GM21528 (cell line): ENCODE measurements around the gene ZNF688.

ENCODE experiments used
- ATAC-seq: cut with Tn5 transposase; IDR thresholded peaks from one replicate; pipeline ENCODE4 v1.9.1; 2021; ENCODE audit warnings: mild to moderate bottlenecking, moderate library complexity; ENCODE audit not compliant: unreplicated experiment, low FRiP score

ZNF688 gene

GRCh38 chr16:30585400-30586191 is 14.1 kb upstream of the ZNF688 start, which contains the start of gene ZNF785:
Gene ZNF785, minus strand, starts transcription at chr16:30585697. Its CDS starts 86 bp downstream, at chr16:30585611.
- peak; percentile 90 for ATAC-seq

GRCh38 chr16:30585022-30585399 is 13.5 kb upstream of the ZNF688 start:
- ATAC-seq = peak; percentile 20

- ATAC-seq = no peak
These were observed 11.3 kb upstream of the ZNF688 start for GRCh38 chr16:30582611-30583340.

GRCh38 chr16:30581457-30581856 is 9.9 kb upstream of the ZNF688 start:
- ATAC-seq = no peak

GRCh38 chr16:30574678-30575077 is 3.2 kb upstream of the ZNF688 start:
- ATAC-seq = no peak

GRCh38 chr16:30570636-30571444 is 674 bp downstream of the ZNF688 start:
- ATAC-seq = no peak

GRCh38 chr16:30569746-30570635 is 1.5 kb downstream of the ZNF688 start:
- ATAC-seq = no peak

- ATAC-seq = no peak
These were observed 2.2 kb downstream of the ZNF688 start for GRCh38 chr16:30569281-30569680.

- no peak for ATAC-seq
These were observed 3.4 kb downstream of the ZNF688 start for GRCh38 chr16:30567991-30568638.

GRCh38 chr16:30567160-30567990 is 4.1 kb downstream of the ZNF688 start:
- no peak for ATAC-seq

- no peak for ATAC-seq
These were observed 5.0 kb downstream of the ZNF688 start for GRCh38 chr16:30566531-30566930.

- ATAC-seq = no peak
These were observed 5.5 kb downstream of the ZNF688 start for GRCh38 chr16:30565984-30566383.

- no peak for ATAC-seq
These were observed 6.0 kb downstream of the ZNF688 start for GRCh38 chr16:30565526-30565925.

GRCh38 chr16:30562021-30562420 is 9.5 kb downstream of the ZNF688 start:
- no peak for ATAC-seq

- no peak for ATAC-seq
These were observed 10.3 kb downstream of the ZNF688 start for GRCh38 chr16:30561089-30561816.

- no peak for ATAC-seq
These were observed 11.8 kb downstream of the ZNF688 start for GRCh38 chr16:30559690-30560089.

- no peak for ATAC-seq
These were observed 12.6 kb downstream of the ZNF688 start for GRCh38 chr16:30558789-30559377.
